Ishikawa (cell line): Measurements from ENCODE around the gene SEMA5A.

Experiments
- CEBPB ChIP-seq: IDR thresholded peaks from 2 replicates; pipeline ENCODE4 v1.6.1; 2012
- EGR1 ChIP-seq: IDR thresholded peaks from 2 replicates; pipeline ENCODE4 v1.6.1; 2012
- EP300 ChIP-seq: IDR thresholded peaks from 2 replicates; pipeline ENCODE4 v1.6.1; 2012; ENCODE audit warnings: borderline replicate concordance
- TAF1 ChIP-seq: IDR thresholded peaks from 2 replicates; pipeline ENCODE4 v1.6.1; 2012; ENCODE audit warnings: low read depth, mild to moderate bottlenecking
- YY1 ChIP-seq: IDR thresholded peaks from 2 replicates; pipeline ENCODE4 v1.6.1; 2012; ENCODE audit warnings: low read depth
- TF ChIP-seq, protein P1 (sequence below): IDR thresholded peaks from 2 replicates; pipeline ENCODE4 v1.6.1; 2012
- TF ChIP-seq, protein P2 (sequence below): IDR thresholded peaks from 2 replicates; pipeline ENCODE4 v1.6.1; 2012; ENCODE audit warnings: low read depth, mild to moderate bottlenecking

DNA sequence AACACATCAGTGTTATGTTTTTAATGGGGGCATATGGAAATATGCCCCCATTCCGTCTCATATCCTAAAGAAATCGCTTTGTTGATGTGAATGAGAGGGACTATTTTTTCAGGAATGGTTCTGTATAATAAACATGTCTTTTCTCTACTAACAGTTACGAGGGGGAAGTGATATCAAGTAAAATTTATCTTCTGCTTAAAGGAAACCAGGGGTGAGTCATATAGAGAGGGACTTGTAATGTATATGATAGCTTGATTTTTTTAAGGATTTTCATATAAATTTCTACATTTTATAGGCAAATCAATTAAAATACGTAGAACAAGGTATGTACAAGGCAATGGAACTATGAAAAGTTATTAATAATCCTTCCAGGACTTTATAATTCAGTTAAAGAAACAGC, 207.1 kb downstream of the SEMA5A start:
- TF ChIP-seq, protein P1, sequence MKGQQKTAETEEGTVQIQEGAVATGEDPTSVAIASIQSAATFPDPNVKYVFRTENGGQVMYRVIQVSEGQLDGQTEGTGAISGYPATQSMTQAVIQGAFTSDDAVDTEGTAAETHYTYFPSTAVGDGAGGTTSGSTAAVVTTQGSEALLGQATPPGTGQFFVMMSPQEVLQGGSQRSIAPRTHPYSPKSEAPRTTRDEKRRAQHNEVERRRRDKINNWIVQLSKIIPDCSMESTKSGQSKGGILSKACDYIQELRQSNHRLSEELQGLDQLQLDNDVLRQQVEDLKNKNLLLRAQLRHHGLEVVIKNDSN, result no peak
- no peak for TF ChIP-seq YY1
- TF ChIP-seq EGR1, result no peak
- TF ChIP-seq, protein P2, sequence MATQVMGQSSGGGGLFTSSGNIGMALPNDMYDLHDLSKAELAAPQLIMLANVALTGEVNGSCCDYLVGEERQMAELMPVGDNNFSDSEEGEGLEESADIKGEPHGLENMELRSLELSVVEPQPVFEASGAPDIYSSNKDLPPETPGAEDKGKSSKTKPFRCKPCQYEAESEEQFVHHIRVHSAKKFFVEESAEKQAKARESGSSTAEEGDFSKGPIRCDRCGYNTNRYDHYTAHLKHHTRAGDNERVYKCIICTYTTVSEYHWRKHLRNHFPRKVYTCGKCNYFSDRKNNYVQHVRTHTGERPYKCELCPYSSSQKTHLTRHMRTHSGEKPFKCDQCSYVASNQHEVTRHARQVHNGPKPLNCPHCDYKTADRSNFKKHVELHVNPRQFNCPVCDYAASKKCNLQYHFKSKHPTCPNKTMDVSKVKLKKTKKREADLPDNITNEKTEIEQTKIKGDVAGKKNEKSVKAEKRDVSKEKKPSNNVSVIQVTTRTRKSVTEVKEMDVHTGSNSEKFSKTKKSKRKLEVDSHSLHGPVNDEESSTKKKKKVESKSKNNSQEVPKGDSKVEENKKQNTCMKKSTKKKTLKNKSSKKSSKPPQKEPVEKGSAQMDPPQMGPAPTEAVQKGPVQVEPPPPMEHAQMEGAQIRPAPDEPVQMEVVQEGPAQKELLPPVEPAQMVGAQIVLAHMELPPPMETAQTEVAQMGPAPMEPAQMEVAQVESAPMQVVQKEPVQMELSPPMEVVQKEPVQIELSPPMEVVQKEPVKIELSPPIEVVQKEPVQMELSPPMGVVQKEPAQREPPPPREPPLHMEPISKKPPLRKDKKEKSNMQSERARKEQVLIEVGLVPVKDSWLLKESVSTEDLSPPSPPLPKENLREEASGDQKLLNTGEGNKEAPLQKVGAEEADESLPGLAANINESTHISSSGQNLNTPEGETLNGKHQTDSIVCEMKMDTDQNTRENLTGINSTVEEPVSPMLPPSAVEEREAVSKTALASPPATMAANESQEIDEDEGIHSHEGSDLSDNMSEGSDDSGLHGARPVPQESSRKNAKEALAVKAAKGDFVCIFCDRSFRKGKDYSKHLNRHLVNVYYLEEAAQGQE, result no peak
- no peak for TF ChIP-seq EP300
- no peak for TF ChIP-seq CEBPB
- no peak for TF ChIP-seq TAF1
